ENCODE results near the gene C2CD4D.

C2CD4D gene

GRCh38 chr1:151831256-151831591, 8.4 kb downstream of the C2CD4D start:
- Histone ChIP-seq H3K4me1 (ENCODE audit: low read depth, poor library complexity, severe bottlenecking) (peaks cover 37% of the 10 kb centered on the region), H3K4me2 (no peak overlapping the region), H3K4me3 (IDR thresholded peaks at IDR 0.05; ENCODE audit: insufficient read depth, low read depth, low read length) (no peak overlapping the region)

DNA sequence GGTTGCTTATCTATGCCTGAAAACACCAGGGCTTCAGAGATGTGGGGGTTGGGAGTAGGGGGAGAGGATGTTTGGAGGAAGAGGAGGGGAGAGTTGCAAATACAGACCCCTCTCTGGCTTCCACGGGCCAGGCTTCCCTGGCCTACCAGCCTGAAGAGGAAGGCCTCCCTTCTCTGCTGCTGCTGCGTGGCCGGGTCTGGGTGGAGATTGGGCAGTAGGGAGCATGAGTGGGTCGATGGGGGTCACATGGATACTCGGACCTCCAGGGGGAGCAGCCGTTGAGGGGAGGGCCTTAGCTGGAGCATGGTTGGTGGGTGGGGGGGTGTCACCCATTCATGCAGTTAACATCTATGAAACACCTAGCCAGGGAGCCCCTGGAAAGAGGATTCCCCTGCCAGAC, 9.6 kb downstream of the C2CD4D start:
- H2AFZ ChIP-seq (ENCODE audit: low read depth), result no peak overlapping the region
- no peak for TF ChIP-seq CTCF (conservative IDR thresholded peaks at IDR 0.05; ENCODE audit: low read depth, low read length)
- no peak overlapping the region for H3K27ac ChIP-seq
- H3K27me3 ChIP-seq (ENCODE audit: insufficient read depth, low read depth), result no peaks in the 10 kb centered on the region
- no peak overlapping the region for H3K4me3 ChIP-seq (IDR thresholded peaks at IDR 0.05; ENCODE audit: insufficient read depth, low read depth, low read length)
- H3K9ac ChIP-seq, result no peak overlapping the region
- H3K36me3 ChIP-seq (ENCODE audit: insufficient read depth), result no peaks in the 10 kb centered on the region
- H4K20me1 ChIP-seq (ENCODE audit: insufficient read depth), result no peaks in the 10 kb centered on the region
- no peak overlapping the region for H3K4me2 ChIP-seq
- H3K4me1 ChIP-seq (ENCODE audit: low read depth, poor library complexity, severe bottlenecking), result peaks cover 30% of the 10 kb centered on the region
- no peaks in the 10 kb centered on the region for H3K79me2 ChIP-seq (ENCODE audit: insufficient read depth, low read depth)

More at GRCh38 chr1:151831256-151831591, 8.4 kb downstream of the C2CD4D start:
- peak overlapping the region; percentile 47; the same call in 1 of the 2 replicates for H2AFZ ChIP-seq (ENCODE audit: low read depth)
- no peaks in the 10 kb centered on the region for H3K36me3 ChIP-seq (ENCODE audit: insufficient read depth)
- H3K79me2 ChIP-seq (ENCODE audit: insufficient read depth, low read depth), result no peaks in the 10 kb centered on the region
- no peaks in the 10 kb centered on the region for H4K20me1 ChIP-seq (ENCODE audit: insufficient read depth)
- 0 out of 2 replicates have a peak, but pooled peaks have one; percentile 1 for TF ChIP-seq CTCF (conservative IDR thresholded peaks at IDR 0.05; ENCODE audit: low read depth, low read length)
- H3K9ac ChIP-seq, result no peak overlapping the region
- H3K27me3 ChIP-seq (ENCODE audit: insufficient read depth, low read depth), result no peaks in the 10 kb centered on the region
- H3K27ac ChIP-seq, result no peak overlapping the region

DNA sequence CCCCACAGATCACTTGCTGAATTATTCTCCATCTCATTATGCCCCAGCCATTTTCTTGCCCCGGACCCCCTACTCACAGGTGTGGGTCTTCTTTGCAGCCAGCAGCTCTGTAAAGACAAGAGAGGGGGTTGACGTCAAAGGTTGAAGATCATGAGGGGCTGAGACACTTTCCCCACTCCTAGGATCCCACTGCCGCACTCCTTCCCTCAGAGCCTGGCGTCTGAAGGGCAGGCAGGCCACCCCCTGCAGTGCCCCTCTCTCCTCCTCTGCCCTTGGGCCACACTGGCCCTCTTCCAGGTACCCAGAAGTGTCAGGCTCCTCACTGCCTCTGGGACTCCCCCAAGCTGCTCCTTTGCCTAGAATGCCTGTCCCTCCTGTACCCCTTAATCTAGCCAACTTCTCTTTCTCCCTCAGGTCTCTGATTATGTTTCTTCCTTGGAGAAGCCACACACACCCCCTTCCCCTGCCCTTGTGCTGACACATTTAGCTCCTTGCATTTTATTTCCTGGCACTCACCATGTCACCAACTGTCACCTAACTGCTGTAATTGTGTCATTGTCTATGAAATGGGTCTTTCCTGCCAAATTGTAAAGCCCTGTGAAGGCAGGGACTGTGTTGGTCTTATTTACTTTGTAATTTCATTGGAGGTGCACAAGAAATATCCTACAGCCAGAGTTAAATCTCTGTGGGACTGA, 10.1 kb downstream of the C2CD4D start:
- Histone ChIP-seq H3K27ac (no peak overlapping the region), H3K27me3 (ENCODE audit: insufficient read depth, low read depth) (no peaks in the 10 kb centered on the region; the same call in 1 of the 2 replicates), H3K4me2 (no peak overlapping the region), H3K4me1 (ENCODE audit: low read depth, poor library complexity, severe bottlenecking) (peaks cover 26% of the 10 kb centered on the region), H3K9ac (no peak overlapping the region), H3K4me3 (IDR thresholded peaks at IDR 0.05; ENCODE audit: insufficient read depth, low read depth, low read length) (no peak overlapping the region), H2AFZ (ENCODE audit: low read depth) (no peak overlapping the region), H3K36me3 (ENCODE audit: insufficient read depth) (no peaks in the 10 kb centered on the region), H3K79me2 (ENCODE audit: insufficient read depth, low read depth) (no peaks in the 10 kb centered on the region), H4K20me1 (ENCODE audit: insufficient read depth) (no peaks in the 10 kb centered on the region)
- no peak for TF ChIP-seq CTCF (conservative IDR thresholded peaks at IDR 0.05; ENCODE audit: low read depth, low read length)

GRCh38 chr1:151828921-151829320, 10.7 kb downstream of the C2CD4D start:
- Histone ChIP-seq H3K9ac (no peak overlapping the region), H3K27me3 (ENCODE audit: insufficient read depth, low read depth) (no peaks in the 10 kb centered on the region; the same call in 1 of the 2 replicates), H3K4me3 (IDR thresholded peaks at IDR 0.05; ENCODE audit: insufficient read depth, low read depth, low read length) (no peak overlapping the region), H3K4me1 (ENCODE audit: low read depth, poor library complexity, severe bottlenecking) (peaks cover 20% of the 10 kb centered on the region), H3K27ac (no peak overlapping the region), H3K79me2 (ENCODE audit: insufficient read depth, low read depth) (no peaks in the 10 kb centered on the region), H4K20me1 (ENCODE audit: insufficient read depth) (no peaks in the 10 kb centered on the region), H2AFZ (ENCODE audit: low read depth) (no peak overlapping the region), H3K36me3 (ENCODE audit: insufficient read depth) (no peaks in the 10 kb centered on the region), H3K4me2 (no peak overlapping the region)
- TF ChIP-seq CTCF (conservative IDR thresholded peaks at IDR 0.05; ENCODE audit: low read depth, low read length), result no peak
